Choroid plexus epithelial cell (primary cell): ENCODE measurements around the gene SND1.

Experiments used
- DNase-seq: peaks from one replicate; pipeline ENCODE4 v3.0.0-alpha.2; 2010; ENCODE audit warnings: low read depth
- H3K4me3 ChIP-seq: 2 replicates; pipeline ENCODE4 v1.5.1; 2011; ENCODE audit warnings: low read depth, mild to moderate bottlenecking, control low read depth, low read length, moderate library complexity
- CTCF ChIP-seq: conservative IDR thresholded peaks from 2 replicates; pipeline ENCODE4 v1.5.1; 2011; ENCODE audit warnings: low read depth, mild to moderate bottlenecking, control low read depth, inconsistent platforms, low read length, moderate library complexity

The SND1 gene

DNA sequence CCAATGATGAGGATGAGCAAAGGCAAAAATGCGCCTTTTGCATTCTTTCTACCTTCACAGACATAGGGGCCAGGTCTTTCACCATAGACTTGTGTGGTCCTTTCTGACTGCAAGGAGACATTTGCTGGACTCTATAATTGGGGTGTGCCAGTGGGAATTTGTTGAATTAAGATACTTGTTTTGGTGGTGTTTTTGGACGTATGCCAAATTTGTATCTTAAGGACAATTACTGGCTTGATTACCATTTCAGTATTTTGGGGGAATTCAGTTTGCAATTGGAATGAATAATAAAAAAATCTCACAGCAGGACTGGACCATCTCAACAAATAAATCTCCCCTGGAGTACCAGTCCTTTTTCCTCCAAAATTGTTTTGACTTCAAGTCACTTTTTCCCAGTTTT lies 47.9 kb downstream of the SND1 start:
- no peak for DNase-seq
- TF ChIP-seq CTCF = no peak
- H3K4me3 ChIP-seq = no peak overlapping the region

- no peak overlapping the region for H3K4me3 ChIP-seq
- TF ChIP-seq CTCF = no peak
- no peak for DNase-seq
Measured at GRCh38 chr7:127702052-127702652, 50.2 kb downstream of the SND1 start.

- no peak for TF ChIP-seq CTCF
- H3K4me3 ChIP-seq = no peak overlapping the region
- no peak for DNase-seq
Measured at GRCh38 chr7:127702938-127703337, 50.9 kb downstream of the SND1 start.

DNA sequence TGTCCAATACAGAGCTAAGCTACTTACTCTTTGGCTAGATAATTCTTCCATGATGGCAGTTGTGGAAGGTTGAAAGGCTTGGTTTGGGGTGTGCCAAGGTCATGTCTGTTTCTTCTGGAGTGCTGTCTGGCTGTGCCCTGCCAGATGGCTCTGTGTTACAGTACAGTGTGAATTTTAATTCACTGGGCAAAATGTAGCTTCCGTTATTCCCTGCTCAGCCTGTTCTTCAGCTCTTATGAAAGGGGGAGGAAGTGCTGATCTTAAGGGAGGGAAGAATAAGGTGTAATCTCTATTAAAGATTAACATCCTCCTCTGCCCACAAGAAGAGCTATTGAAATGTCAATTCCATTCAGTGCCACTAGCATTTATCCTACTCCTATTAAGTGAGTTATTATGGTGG lies 52.2 kb downstream of the SND1 start:
- no peak for TF ChIP-seq CTCF
- DNase-seq = no peak
- H3K4me3 ChIP-seq = no peak overlapping the region

GRCh38 chr7:127705461-127705959 lies 53.5 kb downstream of the SND1 start:
- DNase-seq = no peak
- H3K4me3 ChIP-seq = no peak overlapping the region
- no peak for TF ChIP-seq CTCF

DNA sequence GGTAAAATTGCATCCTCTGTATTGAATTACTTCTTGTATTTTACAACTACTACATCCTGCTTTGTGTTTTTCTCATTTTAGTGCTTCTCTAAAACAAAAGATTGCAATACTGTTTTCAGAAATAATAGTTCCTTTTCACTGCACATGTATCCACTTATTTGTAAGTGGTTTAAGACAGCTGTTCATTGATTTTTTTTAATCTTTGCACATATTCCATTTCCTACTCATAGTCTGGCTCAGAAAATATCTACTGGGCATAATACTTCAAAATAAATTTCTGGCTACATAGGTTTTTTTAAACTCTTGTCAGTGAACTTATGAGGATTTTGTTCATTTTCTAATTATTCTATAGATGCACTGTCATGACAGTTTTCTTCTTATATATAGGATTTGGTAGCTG lies 54.8 kb downstream of the SND1 start:
- TF ChIP-seq CTCF = no peak
- DNase-seq = no peak
- H3K4me3 ChIP-seq = no peak overlapping the region

DNA sequence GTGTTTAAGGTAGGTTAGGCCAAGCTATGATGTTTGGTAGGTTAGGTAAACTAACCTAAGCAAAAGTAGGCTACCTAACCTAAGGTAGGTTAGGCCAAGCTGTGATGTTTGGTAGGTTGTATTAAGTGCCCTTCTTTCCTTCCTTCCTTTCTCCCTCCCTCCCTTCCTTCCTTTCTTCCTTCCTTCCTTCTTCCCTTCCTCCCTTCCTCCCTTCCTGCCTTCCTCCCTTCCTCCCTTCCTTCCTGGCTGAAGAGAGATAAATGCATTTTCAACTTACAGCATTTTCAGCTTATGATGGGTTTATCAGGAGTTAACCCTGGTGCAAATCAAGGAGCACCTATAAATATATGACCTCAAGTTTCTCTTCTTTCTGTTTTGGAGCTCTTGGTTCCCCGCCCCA lies 56.2 kb downstream of the SND1 start:
- no peak overlapping the region for H3K4me3 ChIP-seq
- no peak for DNase-seq
- no peak for TF ChIP-seq CTCF
